SK-N-SH (cell line): ENCODE results near the gene GAS7.

Source experiments
- POLR2AphosphoS5 ChIP-seq: IDR thresholded peaks from 2 replicates; pipeline ENCODE4 v1.6.1; 2012; ENCODE audit warnings: low read depth, low read length
- RAD21 ChIP-seq: IDR thresholded peaks from 2 replicates; pipeline ENCODE4 v1.6.1; 2012; ENCODE audit warnings: mild to moderate bottlenecking, low read length
- YY1 ChIP-seq: IDR thresholded peaks from 2 replicates; pipeline ENCODE4 v1.4.0; 2012; ENCODE audit warnings: low read depth, mild to moderate bottlenecking
- TF ChIP-seq, protein P1 (sequence below): IDR thresholded peaks from 2 replicates; pipeline ENCODE4 v1.4.0; 2012; ENCODE audit warnings: low read depth
- TF ChIP-seq, protein P2 (sequence below): fragments of 200-600 bp; sonication (generic); IDR thresholded peaks from 2 replicates; pipeline ENCODE4 v1.6.1; 2017; ENCODE audit warnings: antibody characterized with exemption, mild to moderate bottlenecking, moderate library complexity
- TF ChIP-seq, protein P3 (sequence below): IDR thresholded peaks from 2 replicates; pipeline ENCODE4 v1.4.0; 2012; ENCODE audit warnings: low read depth, borderline replicate concordance
- TF ChIP-seq, protein P4 (sequence below): IDR thresholded peaks from 2 replicates; pipeline ENCODE4 v1.6.1; 2012; ENCODE audit warnings: mild to moderate bottlenecking, low read depth, low read length, moderate library complexity

DNA sequence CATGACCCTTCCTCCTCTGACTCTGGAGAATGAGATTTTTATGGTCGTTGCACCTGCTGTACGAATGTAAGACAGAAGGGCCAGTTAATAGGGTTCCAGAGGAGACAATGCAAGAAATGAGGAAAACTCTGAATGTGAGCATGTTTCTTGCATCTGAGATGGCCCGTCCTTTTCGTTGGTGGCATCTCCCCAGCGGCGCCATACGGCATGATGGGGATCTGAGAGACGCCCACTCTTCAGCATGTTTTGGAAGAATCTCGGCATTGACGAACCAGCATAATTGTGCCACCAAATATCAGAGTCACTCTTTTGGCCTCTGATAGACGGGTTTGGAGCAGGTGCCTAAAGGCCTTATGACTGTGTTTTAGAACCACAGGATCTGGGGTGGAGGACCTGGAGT is 166.8 kb downstream of the GAS7 start:
- TF ChIP-seq, protein P1, sequence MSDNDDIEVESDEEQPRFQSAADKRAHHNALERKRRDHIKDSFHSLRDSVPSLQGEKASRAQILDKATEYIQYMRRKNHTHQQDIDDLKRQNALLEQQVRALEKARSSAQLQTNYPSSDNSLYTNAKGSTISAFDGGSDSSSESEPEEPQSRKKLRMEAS: no peak
- TF ChIP-seq, protein P2, sequence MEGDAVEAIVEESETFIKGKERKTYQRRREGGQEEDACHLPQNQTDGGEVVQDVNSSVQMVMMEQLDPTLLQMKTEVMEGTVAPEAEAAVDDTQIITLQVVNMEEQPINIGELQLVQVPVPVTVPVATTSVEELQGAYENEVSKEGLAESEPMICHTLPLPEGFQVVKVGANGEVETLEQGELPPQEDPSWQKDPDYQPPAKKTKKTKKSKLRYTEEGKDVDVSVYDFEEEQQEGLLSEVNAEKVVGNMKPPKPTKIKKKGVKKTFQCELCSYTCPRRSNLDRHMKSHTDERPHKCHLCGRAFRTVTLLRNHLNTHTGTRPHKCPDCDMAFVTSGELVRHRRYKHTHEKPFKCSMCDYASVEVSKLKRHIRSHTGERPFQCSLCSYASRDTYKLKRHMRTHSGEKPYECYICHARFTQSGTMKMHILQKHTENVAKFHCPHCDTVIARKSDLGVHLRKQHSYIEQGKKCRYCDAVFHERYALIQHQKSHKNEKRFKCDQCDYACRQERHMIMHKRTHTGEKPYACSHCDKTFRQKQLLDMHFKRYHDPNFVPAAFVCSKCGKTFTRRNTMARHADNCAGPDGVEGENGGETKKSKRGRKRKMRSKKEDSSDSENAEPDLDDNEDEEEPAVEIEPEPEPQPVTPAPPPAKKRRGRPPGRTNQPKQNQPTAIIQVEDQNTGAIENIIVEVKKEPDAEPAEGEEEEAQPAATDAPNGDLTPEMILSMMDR: no peak
- TF ChIP-seq YY1 (no peak), POLR2AphosphoS5 (no peak), RAD21 (no peak)
- TF ChIP-seq, protein P3, sequence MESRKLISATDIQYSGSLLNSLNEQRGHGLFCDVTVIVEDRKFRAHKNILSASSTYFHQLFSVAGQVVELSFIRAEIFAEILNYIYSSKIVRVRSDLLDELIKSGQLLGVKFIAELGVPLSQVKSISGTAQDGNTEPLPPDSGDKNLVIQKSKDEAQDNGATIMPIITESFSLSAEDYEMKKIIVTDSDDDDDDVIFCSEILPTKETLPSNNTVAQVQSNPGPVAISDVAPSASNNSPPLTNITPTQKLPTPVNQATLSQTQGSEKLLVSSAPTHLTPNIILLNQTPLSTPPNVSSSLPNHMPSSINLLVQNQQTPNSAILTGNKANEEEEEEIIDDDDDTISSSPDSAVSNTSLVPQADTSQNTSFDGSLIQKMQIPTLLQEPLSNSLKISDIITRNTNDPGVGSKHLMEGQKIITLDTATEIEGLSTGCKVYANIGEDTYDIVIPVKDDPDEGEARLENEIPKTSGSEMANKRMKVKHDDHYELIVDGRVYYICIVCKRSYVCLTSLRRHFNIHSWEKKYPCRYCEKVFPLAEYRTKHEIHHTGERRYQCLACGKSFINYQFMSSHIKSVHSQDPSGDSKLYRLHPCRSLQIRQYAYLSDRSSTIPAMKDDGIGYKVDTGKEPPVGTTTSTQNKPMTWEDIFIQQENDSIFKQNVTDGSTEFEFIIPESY: no peak
- TF ChIP-seq, protein P4, sequence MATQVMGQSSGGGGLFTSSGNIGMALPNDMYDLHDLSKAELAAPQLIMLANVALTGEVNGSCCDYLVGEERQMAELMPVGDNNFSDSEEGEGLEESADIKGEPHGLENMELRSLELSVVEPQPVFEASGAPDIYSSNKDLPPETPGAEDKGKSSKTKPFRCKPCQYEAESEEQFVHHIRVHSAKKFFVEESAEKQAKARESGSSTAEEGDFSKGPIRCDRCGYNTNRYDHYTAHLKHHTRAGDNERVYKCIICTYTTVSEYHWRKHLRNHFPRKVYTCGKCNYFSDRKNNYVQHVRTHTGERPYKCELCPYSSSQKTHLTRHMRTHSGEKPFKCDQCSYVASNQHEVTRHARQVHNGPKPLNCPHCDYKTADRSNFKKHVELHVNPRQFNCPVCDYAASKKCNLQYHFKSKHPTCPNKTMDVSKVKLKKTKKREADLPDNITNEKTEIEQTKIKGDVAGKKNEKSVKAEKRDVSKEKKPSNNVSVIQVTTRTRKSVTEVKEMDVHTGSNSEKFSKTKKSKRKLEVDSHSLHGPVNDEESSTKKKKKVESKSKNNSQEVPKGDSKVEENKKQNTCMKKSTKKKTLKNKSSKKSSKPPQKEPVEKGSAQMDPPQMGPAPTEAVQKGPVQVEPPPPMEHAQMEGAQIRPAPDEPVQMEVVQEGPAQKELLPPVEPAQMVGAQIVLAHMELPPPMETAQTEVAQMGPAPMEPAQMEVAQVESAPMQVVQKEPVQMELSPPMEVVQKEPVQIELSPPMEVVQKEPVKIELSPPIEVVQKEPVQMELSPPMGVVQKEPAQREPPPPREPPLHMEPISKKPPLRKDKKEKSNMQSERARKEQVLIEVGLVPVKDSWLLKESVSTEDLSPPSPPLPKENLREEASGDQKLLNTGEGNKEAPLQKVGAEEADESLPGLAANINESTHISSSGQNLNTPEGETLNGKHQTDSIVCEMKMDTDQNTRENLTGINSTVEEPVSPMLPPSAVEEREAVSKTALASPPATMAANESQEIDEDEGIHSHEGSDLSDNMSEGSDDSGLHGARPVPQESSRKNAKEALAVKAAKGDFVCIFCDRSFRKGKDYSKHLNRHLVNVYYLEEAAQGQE: no peak
